Calu3 (cell line): Measurements from ENCODE around the gene KCNK15. TPM values are rescaled to one million over a fixed set of nuclear protein-coding genes. Genes with fewer than 3 reads are reported as not detected.
"Not testable (repeated sequence)": the region's sequence is repeated elsewhere in the genome, so short reads cannot be mapped to it uniquely, and the experiment has no call there.

Experiments used
- Bru-seq: library from RNA; stranded (reverse); fragments of 400-500 nt; gene quantifications from one replicate; lab custom pipeline; 2021; lab: Mats Ljungman, UMichigan
- BruChase-seq, 2 experiments: library from RNA; stranded (reverse); fragments of 400-500 nt; gene quantifications; one replicate each; lab custom pipeline; 2021; lab: Mats Ljungman, UMichigan
- BruUV-seq: library from RNA; stranded (reverse); fragments of 400-500 nt; replicated peaks from 2 replicates; lab custom pipeline; 2021; lab: Mats Ljungman, UMichigan
- CTCF ChIA-PET: fragments of 300-600 bp; sonication (Branson Sonifier 250); formaldehyde crosslinking; loops from one replicate; lab custom pipeline; 2022; ENCODE audit warnings: antibody characterized with exemption; lab: Charles Lee
- DNase-seq: peaks from one replicate; pipeline ENCODE4 v3.0.0; 2022
- H3K27ac Mint-ChIP-seq: one replicate; pipeline ENCODE4 v1.8.0; 2022; ENCODE audit warnings: mixed read lengths; ENCODE audit not compliant: unreplicated experiment
- H3K27me3 Mint-ChIP-seq: one replicate; pipeline ENCODE4 v1.8.0; 2022; ENCODE audit warnings: mixed read lengths; ENCODE audit not compliant: unreplicated experiment
- H3K36me3 Mint-ChIP-seq: one replicate; pipeline ENCODE4 v1.8.0; 2022; ENCODE audit warnings: mild to moderate bottlenecking, moderate library complexity, mixed read lengths; ENCODE audit not compliant: insufficient read depth, unreplicated experiment
- H3K4me1 Mint-ChIP-seq: one replicate; pipeline ENCODE4 v1.8.0; 2022; ENCODE audit warnings: mild to moderate bottlenecking, low read depth, mixed read lengths; ENCODE audit not compliant: unreplicated experiment
- H3K4me3 Mint-ChIP-seq: one replicate; pipeline ENCODE4 v1.8.0; 2022; ENCODE audit warnings: mild to moderate bottlenecking, low read depth, moderate library complexity, mixed read lengths; ENCODE audit not compliant: unreplicated experiment
- H3K9me3 Mint-ChIP-seq: one replicate; pipeline ENCODE4 v1.8.0; 2022; ENCODE audit warnings: low read depth, mixed read lengths; ENCODE audit not compliant: unreplicated experiment
- intact Hi-C: fragments of 100-400 bp; cut with micrococcal nuclease; formaldehyde crosslinking; loops from one replicate; pipeline ENCODE4 v1.10.0; 2022; ENCODE audit not compliant: unreplicated experiment
- long read RNA-seq: library from polyadenylated mRNA; stranded (forward); transcript quantifications from one replicate; pipeline ENCODE4 v2.0.0, GENCODE V29; 2022
- total RNA-seq: library from RNA; stranded (reverse); gene quantifications from 2 replicates; pipeline ENCODE4 v1.2.3, GENCODE V29; 2022
- TF ChIP-seq, protein P1 (sequence below): fragments of 200-600 bp; IDR thresholded peaks from one replicate; pipeline ENCODE4 v1.8.0; 2022; ENCODE audit warnings: antibody characterized with exemption; ENCODE audit not compliant: unreplicated experiment

Gene KCNK15
- 1.5 and 4.8 TPM in 2 replicates for total RNA-seq
- percentile 46 among the genes with signal in this experiment for Bru-seq, nascent RNA
- percentile 36 among the genes with signal in this experiment for BruChase-seq, experiment 1, labeled RNA remaining after a 6-hour chase
- BruChase-seq, experiment 2, labeled RNA remaining after a 2-hour chase = percentile 25 among the genes with signal in this experiment
- long read RNA-seq, transcript KCNK15-201 (2 exons, 2,599 nt) = major isoform, 28 of 49 reads
- long read RNA-seq, partial matches to known transcripts = 1 of 49 reads
- long read RNA-seq, other reads (novel, unspliced or antisense) = 20 of 49 reads

DNA sequence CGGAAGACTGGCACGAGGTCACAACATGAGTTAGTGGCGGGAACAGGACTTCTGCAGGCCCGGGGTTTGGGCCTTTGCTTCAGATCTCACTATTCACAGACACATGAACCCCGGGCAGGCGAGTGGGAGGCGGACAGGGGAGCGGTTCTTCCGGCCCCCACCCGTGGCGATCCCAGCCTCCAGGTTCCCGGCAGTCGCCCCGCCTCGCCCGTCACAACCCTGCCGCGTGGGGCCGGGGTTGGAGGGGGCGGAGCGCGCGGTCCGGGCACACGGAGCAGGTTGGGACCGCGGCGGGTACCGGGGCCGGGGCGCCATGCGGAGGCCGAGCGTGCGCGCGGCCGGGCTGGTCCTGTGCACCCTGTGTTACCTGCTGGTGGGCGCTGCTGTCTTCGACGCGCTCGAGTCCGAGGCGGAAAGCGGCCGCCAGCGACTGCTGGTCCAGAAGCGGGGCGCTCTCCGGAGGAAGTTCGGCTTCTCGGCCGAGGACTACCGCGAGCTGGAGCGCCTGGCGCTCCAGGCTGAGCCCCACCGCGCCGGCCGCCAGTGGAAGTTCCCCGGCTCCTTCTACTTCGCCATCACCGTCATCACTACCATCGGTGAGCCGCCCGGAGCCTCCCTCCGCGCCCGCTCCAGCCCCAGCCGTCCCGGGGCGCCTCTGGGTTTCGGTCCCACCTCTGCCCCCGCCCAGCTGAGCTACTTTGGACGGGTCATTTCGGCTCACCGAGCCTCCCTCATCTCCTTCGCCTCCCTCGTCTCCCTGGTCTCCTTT, at the start of gene KCNK15:
Gene KCNK15 (plus strand): TSS at position 268 of the 769 bp plus-strand sequence. CDS start 46 bp downstream, at position 314.
- Mint-ChIP-seq H3K4me1 (peaks cover 27% of the 10 kb centered on the region), H3K9me3 (no peaks in the 10 kb centered on the region), H3K4me3 (peak within 1 kb of the TSS; percentile 47), H3K27ac (peak within 1 kb of the TSS; percentile 97), H3K36me3 (peaks cover 15% of the 10 kb centered on the region), H3K27me3 (peaks cover 49% of the 10 kb centered on the region)
- BruUV-seq = no TSS peak
- TF ChIP-seq, protein P1, sequence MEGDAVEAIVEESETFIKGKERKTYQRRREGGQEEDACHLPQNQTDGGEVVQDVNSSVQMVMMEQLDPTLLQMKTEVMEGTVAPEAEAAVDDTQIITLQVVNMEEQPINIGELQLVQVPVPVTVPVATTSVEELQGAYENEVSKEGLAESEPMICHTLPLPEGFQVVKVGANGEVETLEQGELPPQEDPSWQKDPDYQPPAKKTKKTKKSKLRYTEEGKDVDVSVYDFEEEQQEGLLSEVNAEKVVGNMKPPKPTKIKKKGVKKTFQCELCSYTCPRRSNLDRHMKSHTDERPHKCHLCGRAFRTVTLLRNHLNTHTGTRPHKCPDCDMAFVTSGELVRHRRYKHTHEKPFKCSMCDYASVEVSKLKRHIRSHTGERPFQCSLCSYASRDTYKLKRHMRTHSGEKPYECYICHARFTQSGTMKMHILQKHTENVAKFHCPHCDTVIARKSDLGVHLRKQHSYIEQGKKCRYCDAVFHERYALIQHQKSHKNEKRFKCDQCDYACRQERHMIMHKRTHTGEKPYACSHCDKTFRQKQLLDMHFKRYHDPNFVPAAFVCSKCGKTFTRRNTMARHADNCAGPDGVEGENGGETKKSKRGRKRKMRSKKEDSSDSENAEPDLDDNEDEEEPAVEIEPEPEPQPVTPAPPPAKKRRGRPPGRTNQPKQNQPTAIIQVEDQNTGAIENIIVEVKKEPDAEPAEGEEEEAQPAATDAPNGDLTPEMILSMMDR = no peak
- intact Hi-C loops = loop anchor here (5.0 kb wide), 1 partner anchor 142 kb away; the partner anchor contains the start of gene YWHAB
- CTCF ChIA-PET = no interaction called here
- peak; percentile 38 for DNase-seq

DNA sequence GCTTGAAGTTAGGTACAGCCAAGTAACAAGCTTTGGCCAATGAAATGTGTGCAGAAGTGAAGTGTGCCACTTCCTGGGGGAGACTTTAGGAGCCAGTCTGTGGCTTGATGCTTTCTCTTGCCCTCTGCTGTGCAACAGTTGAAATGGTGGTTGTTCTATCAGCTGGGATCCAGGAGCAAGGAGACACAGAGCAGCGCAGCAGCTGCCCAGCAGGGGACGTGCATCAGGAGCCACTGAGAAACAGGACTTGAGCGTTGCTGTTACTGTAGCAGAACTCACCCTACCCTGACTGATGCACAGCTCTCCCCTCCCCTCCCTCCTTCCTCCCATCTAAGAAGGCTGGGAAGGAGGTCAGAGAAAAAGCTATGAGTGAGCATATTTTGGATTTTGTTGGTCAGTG, 49.4 kb upstream of the KCNK15 start:
- CTCF ChIA-PET = interaction anchor here (0.7 kb wide), 1 partner anchor 15 kb away, joined by 4 read pairs; no protein-coding TSS in a partner anchor

DNA sequence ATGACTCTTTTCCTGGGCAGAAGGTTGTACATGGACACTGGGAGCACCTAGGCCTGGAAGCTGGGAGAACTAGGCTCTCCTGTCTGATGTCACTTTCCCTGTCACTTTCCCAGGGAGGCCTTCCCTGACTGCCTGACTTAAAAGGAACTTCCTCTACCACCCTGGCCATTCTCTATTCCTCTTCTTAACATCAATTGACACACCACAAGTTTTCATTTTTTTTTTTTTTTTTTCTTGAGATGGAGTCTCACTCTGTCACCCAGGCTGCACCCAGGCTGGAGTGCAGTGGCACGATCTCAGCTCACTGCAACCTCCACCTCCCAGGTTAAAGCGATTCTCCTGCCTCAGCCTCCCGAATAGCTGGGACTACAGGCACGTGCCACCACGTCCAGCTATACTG, 48.6 kb upstream of the KCNK15 start:
- H3K27ac Mint-ChIP-seq, H3K4me3 Mint-ChIP-seq, intact Hi-C loops, BruUV-seq, H3K9me3 Mint-ChIP-seq, H3K27me3 Mint-ChIP-seq, DNase-seq: not testable (repeated sequence)
- peaks cover 10% of the 10 kb centered on the region for H3K36me3 Mint-ChIP-seq
- H3K4me1 Mint-ChIP-seq = peaks cover 50% of the 10 kb centered on the region
- CTCF ChIA-PET = interaction anchor here (0.7 kb wide), 1 partner anchor 14 kb away, joined by 4 read pairs; no protein-coding TSS in a partner anchor

More for the DNA sequence above, 49.4 kb upstream of the KCNK15 start:
- TF ChIP-seq, protein P1 = no peak
- intact Hi-C loops = no loop called here
- no peaks in the 10 kb centered on the region for H3K27me3 Mint-ChIP-seq
- peaks cover 53% of the 10 kb centered on the region for H3K4me1 Mint-ChIP-seq
- H3K9me3 Mint-ChIP-seq = peaks cover 2% of the 10 kb centered on the region
- no TSS peak for BruUV-seq
- no peak overlapping the region for H3K27ac Mint-ChIP-seq
- DNase-seq = no peak
- H3K36me3 Mint-ChIP-seq = peaks cover 14% of the 10 kb centered on the region
- no peak overlapping the region for H3K4me3 Mint-ChIP-seq

DNA sequence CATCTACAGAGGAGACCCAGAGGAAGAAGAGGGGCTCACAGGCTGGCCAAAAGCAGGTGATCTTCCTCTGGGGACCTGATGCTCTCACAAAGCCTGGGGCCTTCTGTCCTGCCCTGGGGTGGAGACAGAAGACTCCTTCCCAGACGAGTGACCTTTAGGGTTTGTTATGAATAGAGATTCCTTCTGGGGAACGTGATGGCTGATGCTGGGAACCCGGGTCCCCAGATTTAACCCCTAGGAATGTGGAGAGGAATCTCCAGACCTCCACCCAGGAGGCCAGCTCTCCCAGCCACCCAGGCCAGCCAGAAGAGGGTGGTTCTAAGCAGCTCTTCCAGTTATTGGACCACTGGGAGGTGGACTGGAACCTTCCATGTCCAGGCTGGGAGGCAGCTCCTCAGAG, 47.3 kb upstream of the KCNK15 start:
- TF ChIP-seq, protein P1 = no peak
- intact Hi-C loops = no loop called here
- CTCF ChIA-PET = interaction anchor here (0.6 kb wide), 2 partner anchors 16 to 195 kb away, joined by 3 read pairs; partner anchors contain the start of gene CCN5
- H3K27ac Mint-ChIP-seq = no peak overlapping the region
- no peak for DNase-seq
- H3K9me3 Mint-ChIP-seq = no peaks in the 10 kb centered on the region
- H3K4me3 Mint-ChIP-seq = no peak overlapping the region
- BruUV-seq = no TSS peak
- H3K4me1 Mint-ChIP-seq = peaks cover 37% of the 10 kb centered on the region
- no peaks in the 10 kb centered on the region for H3K27me3 Mint-ChIP-seq
- no peaks in the 10 kb centered on the region for H3K36me3 Mint-ChIP-seq
